ENCODE results near the gene BSN. TPM values are rescaled to one million over a fixed set of nuclear protein-coding genes. Genes with fewer than 3 reads are reported as not detected.

Gene BSN
- total RNA-seq, 2 donors from 2014 or later: 0.82 to 11.6 TPM

GRCh38 chr3:49512781-49513355 is 41.4 kb upstream of the BSN start:
- H3K4me1 ChIP-seq (replicated peaks): no peaks in the 10 kb centered on the region
- no peak for DNase-seq (ENCODE audit: low spot score)
- no peaks in the 10 kb centered on the region for H3K27me3 ChIP-seq (replicated peaks; ENCODE audit: insufficient read depth)
- 92% methylated on average over 1 of the region's 1 CpG for WGBS
- no peaks in the 10 kb centered on the region for H3K9me3 ChIP-seq
- no peaks in the 10 kb centered on the region for H3K36me3 ChIP-seq
- H3K27ac ChIP-seq: peak overlapping the region in 1 of 2 donors; percentile 5
- no peak for TF ChIP-seq CTCF (IDR thresholded peaks at IDR 0.05)
- no peak for TF ChIP-seq POLR2AphosphoS5 (IDR thresholded peaks at IDR 0.05)
- no peak for TF ChIP-seq POLR2A (IDR thresholded peaks at IDR 0.05)
- intact Hi-C loops (cut with DNase I): no loop called here
- no peak overlapping the region for H3K4me3 ChIP-seq

GRCh38 chr3:49513494-49514124 is 40.7 kb upstream of the BSN start:
- TF ChIP-seq POLR2A (IDR thresholded peaks at IDR 0.05): no peak
- no peak for TF ChIP-seq CTCF (IDR thresholded peaks at IDR 0.05)
- no peak for TF ChIP-seq POLR2AphosphoS5 (IDR thresholded peaks at IDR 0.05)
- Histone ChIP-seq H3K9me3 (no peaks in the 10 kb centered on the region), H3K4me3 (no peak overlapping the region), H3K4me1 (replicated peaks) (no peaks in the 10 kb centered on the region), H3K36me3 (no peaks in the 10 kb centered on the region), H3K27me3 (replicated peaks; ENCODE audit: insufficient read depth) (no peaks in the 10 kb centered on the region), H3K27ac (peak overlapping the region in 1 of 2 donors; percentile 5)
- no peak for DNase-seq (ENCODE audit: low spot score)
- WGBS: 55% methylated on average over 4 of the region's 4 CpGs
- intact Hi-C loops (cut with DNase I): no loop called here

- Histone ChIP-seq H3K36me3 (no peaks in the 10 kb centered on the region), H3K4me3 (no peak overlapping the region), H3K9me3 (no peaks in the 10 kb centered on the region), H3K27ac (no peak overlapping the region), H3K4me1 (replicated peaks) (no peaks in the 10 kb centered on the region), H3K27me3 (replicated peaks; ENCODE audit: insufficient read depth) (no peaks in the 10 kb centered on the region)
- DNase-seq (ENCODE audit: low spot score): no peak
- 91% methylated on average over 3 of the region's 3 CpGs for WGBS
- TF ChIP-seq POLR2A (IDR thresholded peaks at IDR 0.05): no peak
- TF ChIP-seq POLR2AphosphoS5 (IDR thresholded peaks at IDR 0.05): no peak
- intact Hi-C loops (cut with DNase I): no loop called here
Measured at GRCh38 chr3:49518016-49518415, 36.3 kb upstream of the BSN start.

- no peaks in the 10 kb centered on the region for H3K4me1 ChIP-seq (replicated peaks)
- H3K27ac ChIP-seq: no peak overlapping the region
- no peaks in the 10 kb centered on the region for H3K9me3 ChIP-seq
- H3K36me3 ChIP-seq: no peaks in the 10 kb centered on the region
- TF ChIP-seq POLR2A (IDR thresholded peaks at IDR 0.05): no peak
- no peak for TF ChIP-seq CTCF (IDR thresholded peaks at IDR 0.05)
- 87% methylated on average over 5 of the region's 5 CpGs for WGBS
- no peak for DNase-seq (ENCODE audit: low spot score)
- H3K4me3 ChIP-seq: no peak overlapping the region
- H3K27me3 ChIP-seq (replicated peaks; ENCODE audit: insufficient read depth): no peaks in the 10 kb centered on the region
- intact Hi-C loops (cut with DNase I): no loop called here
Measured at GRCh38 chr3:49518441-49518840, 35.8 kb upstream of the BSN start.

GRCh38 chr3:49519296-49519695 is 35.0 kb upstream of the BSN start:
- 54% methylated on average over 6 of the region's 6 CpGs for WGBS
- H3K36me3 ChIP-seq: no peaks in the 10 kb centered on the region
- no peak for DNase-seq (ENCODE audit: low spot score)
- H3K4me1 ChIP-seq (replicated peaks): no peaks in the 10 kb centered on the region
- intact Hi-C loops (cut with DNase I): no loop called here
- H3K4me3 ChIP-seq: no peak overlapping the region
- H3K27me3 ChIP-seq (replicated peaks; ENCODE audit: insufficient read depth): no peaks in the 10 kb centered on the region
- H3K27ac ChIP-seq: no peak overlapping the region
- no peaks in the 10 kb centered on the region for H3K9me3 ChIP-seq
- TF ChIP-seq POLR2AphosphoS5 (IDR thresholded peaks at IDR 0.05): no peak
- no peak for TF ChIP-seq CTCF (IDR thresholded peaks at IDR 0.05)
- no peak for TF ChIP-seq POLR2A (IDR thresholded peaks at IDR 0.05)
